ENCODE results near the gene LIPJ.

- TF ChIP-seq EZH2phosphoT487 (IDR thresholded peaks at IDR 0.05; ENCODE audit: borderline replicate concordance, low read depth, low read length) (no peak), CTCF (conservative IDR thresholded peaks at IDR 0.05; ENCODE audit: low read length) (no peak)
Observed at GRCh38 chr10:88617772-88618300, 31.3 kb downstream of the LIPJ start.

Measured in OCI-LY7 (cell line).